GM21786 (cell line): ENCODE data around the gene PRRT1.
"Not testable (repeated sequence)": the region's sequence is repeated elsewhere in the genome, so short reads cannot be mapped to it uniquely, and the experiment has no call there.

ENCODE experiments used
- ATAC-seq: cut with Tn5 transposase; IDR thresholded peaks from one replicate; pipeline ENCODE4 v1.9.1; 2021; ENCODE audit not compliant: unreplicated experiment

PRRT1 gene

DNA sequence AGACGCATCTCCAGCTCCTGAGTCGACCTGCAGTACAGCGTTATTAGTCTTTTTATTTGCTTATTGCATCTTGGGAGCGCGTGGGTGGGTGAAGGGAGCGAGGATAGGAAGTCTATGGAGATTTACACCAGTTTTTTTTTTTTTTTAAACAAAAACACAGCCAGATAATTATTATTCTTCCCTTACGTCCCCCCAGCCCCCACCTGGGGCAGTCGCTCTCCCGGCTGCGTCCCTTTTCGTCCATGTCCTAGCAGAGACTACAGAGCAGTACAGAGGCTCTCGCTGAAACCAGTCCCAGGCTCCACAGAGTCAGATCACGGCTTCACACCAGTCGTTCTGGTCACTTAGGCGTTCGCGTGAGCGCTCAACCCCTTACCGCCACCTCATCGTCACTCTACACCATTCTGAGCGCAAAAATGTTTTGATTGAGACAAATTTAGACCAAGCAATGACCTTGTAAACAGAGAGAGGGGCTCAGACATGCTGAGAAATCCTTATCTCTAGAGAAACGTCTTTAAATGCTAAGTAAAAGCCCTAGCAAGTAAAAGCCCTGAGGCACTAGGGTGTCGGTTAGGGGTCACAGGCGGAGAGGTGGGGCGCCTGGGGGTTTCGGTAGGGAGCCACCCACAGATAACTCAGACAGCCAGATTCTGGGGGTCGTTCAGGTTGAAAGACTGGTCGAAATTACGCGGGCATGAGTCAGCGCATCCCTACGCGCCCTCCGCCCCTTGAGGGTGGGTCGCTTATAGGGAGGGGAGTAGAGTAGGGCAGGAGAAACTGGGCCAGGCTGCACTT lies 1.2 kb upstream of the PRRT1 start:
- no peak for ATAC-seq

DNA sequence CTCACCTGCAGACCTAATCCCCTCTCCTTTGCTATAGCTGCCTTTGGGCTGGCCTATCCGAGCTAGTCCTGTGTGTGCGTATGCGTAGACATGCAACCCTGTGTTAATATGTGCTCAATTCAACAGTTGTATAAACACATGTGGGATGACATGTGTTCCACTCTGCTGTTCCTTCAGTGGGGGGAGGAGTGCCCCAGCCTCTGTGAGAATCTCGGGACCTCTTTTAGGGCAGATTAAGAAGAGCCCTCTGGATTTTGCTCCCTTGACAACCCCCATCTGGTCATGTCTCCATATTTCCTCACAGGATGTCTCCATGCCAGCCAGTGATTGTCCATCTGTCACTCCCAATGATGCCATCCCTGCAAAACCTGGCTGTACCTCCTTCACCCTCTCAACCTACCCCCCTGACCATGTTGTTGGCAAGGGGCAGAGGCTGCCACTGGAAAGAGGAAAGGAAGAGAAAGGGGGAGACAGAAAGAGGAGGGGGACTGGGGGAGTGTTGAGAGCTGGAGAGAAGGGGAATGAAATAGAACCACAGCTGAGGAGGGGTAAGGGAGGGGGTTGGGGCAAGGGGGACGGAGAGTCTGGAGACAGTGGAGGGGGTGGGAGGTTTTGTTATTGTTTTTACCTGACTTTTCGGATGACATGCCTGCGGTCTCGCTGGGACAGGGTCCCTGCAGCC lies 417 bp downstream of the PRRT1 start:
- ATAC-seq = no peak

DNA sequence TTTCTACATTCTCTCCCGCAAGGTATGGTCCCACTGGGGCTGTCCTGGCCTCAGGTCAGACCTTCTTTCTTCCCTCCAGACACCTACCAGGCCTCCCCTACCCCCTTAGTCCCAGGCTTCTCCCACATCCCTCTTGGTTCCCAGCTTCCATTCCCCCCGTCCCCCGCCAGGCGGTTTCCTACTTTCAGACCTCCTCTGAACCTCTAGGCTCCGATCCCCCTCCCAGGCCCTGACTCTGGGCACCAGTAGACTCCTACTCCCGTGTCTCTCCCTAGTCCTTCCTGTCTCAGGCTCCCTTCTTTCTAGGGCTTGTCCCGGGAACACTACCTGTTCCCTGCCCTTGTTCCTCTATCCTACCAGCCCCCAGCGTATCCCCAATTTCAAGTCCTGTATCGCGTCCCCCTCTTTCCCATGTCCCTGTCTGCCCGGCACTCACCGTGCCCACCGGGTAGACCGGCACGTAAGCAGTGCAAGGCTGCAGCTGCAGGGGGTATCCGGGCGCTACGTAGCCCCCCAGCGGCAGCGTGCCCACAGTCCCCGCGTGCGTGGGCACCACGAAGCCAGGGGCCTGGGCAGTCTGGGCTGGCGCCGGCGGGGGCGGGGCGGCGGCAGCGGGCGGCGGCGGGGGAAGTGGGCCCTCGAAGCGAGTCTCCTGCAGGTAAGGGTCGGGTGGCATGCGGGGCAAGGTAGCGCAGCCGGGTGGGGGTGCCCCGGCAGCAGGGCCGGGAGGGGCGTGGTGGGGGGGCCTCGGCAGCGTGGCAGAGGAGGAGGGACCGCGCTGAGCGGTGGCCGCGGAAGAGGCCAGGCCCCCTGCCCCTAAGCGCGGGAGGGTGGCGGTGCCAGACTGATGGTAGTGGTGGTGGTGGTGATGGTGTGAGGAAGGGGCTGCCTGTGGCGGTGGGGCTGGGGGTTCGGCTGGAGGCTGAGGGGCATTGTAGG lies 1.5 kb downstream of the PRRT1 start:
- ATAC-seq = no peak

DNA sequence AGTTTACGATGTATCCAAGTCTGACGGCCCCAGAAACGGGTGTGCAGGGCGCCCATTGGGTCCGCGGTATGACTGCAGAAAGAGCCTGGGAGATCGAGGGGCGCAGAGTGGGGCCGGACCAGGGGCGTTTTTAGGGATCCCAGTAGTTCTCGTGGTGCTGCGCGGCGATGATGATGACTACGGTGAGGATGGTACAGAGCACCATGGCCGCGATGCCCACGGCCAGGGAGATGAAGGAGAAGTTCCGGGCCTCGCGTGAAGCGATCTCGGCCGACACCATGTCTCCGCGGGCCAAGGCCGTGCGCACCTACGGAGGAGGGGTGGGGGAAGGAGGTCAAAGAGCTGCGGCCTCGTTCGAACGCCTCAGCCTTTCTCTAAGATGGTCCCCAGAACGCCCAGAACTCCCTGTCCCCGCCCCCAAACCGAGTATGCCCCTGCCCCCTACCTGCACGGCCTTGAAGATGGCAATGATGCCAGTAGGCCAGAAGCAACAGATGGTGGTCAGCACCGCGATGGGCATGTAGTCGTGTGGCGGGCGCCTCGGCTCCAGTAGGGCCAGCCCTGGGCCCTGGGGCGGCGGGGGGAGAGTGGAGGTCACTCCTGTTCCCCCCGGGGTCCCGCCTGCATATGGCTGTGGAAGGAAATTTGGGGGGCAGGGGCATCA lies 2.5 kb downstream of the PRRT1 start:
- no peak for ATAC-seq

DNA sequence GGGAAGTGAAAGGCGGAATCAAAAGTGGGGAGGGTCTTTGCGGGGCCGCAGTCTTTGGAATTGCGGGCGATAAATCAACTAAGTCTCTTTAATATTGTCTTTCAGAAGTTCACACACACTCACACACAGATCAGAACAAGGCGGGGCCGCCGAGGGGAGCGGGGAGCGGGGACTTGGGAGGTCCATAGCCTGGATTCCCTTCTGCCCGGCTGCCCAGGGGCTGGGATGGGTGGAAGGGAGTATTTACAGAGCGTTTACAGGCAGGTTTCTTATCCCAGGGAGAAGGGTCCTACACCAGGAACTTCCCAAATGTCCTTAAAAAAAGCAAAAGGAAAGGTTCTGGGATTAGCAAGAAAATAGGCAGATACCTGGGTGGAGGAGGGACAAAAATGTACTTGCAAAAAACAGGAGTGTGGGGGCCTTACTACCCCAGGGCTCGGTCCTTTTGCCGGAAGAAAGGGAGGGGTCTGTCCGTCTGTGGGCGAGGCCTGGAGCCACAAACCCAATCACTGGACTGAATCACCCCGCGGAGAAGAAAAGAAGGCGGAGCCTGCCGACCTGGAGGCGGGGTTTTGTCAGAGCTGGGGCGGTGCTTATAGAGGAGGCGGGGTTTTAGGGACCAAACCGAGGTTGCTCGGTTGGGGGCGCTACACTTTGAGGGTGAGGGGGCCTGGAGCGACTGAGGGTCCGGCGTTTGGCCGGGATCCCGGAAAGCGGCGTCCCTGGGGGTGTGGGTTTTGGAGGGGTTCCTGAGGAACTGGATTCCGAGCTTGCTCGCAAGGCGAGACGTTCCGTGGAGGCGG lies 3.2 kb downstream of the PRRT1 start:
- ATAC-seq = no peak

DNA sequence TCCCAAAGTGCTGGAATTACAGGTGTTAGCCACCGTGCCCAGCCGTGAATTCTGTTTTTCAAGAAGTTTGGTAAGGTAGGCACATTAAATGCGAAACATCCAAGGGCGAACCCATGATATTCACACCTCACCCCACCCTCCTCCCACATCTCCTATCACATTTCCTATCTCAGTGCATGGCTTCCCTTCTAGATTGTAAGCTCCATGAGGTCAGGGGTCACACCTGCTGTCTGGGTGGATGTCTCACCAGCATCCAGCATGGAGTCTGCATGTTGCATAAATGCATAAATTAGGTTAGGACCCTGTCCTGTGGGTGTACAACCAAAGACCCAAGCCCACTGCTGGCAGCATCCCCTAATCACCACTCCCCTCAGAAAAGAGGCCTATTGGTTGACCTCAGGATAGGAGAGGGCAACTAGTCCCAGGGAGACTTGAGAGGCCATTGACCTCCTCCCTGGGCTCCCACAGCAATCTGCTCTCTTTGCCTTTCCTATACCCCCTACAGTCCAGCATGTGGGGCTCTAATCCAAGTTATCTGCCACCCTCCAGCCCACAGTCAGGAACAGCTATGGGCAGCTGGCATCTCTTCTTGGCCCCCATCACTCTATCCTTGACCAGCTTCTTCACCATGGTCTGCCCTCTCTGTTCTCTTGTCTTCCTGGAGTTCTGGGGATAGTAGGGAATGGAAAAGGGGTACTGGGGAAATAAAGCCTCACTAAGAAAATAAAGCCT lies 4.2 kb downstream of the PRRT1 start:
- ATAC-seq = no peak

DNA sequence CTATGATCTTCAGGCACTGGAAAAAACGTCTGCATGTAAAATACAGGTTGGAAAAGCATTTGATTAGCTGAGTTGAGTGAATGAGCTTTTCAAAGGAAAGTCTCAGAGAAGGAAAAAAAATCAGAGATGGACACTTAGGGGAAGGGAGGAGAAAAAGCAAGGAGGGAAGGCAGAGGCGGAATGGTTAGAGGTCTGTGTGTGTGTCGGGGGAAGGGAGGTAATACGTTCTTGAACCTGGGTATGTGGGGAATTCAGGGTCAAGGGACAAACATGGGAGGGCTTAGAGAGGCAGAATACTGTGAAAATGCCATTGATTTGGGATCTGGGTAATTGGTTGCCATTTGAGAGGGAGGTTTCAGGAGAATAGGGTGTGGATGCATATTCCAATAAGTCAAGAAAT lies 5.1 kb downstream of the PRRT1 start:
- no peak for ATAC-seq

DNA sequence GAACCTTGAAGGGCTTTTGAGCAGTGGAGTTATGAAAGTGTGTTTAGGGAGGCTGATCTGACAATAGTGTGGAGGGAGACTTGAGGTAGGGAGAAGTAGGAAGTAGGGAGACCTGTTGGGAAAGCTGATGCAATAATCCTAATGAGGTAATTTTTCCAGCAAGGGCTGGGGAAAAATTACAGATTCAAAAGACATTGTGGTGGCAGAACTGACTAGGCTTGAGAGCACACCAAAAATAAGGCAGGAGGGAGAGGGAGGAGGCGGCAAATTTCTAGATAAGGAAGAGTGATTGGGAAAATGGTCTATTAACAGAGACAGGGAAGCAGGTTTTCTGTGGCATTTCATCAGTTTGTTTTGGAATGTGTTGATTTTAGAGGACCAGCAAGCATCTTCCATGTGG lies 5.5 kb downstream of the PRRT1 start:
- ATAC-seq = no peak

DNA sequence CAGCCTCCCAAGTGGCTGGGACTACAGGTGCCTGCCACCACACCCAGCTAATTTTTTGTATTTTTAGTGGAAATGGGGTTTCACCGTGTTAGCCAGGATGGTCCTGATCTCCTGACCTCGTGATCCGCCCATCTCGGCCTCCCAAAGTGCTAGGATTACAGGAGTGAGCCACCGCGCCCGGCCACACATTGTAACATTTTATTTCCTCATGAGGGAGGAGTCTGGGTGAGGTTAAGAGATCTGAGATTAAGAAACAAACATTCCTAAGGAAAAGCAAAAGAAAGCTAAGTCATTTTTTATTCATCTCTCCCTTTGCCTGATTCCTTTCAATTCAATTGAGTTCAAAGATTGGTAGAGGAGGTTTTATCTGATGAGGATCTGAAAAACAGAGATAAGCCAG lies 7.5 kb downstream of the PRRT1 start:
- ATAC-seq = not testable (repeated sequence)

DNA sequence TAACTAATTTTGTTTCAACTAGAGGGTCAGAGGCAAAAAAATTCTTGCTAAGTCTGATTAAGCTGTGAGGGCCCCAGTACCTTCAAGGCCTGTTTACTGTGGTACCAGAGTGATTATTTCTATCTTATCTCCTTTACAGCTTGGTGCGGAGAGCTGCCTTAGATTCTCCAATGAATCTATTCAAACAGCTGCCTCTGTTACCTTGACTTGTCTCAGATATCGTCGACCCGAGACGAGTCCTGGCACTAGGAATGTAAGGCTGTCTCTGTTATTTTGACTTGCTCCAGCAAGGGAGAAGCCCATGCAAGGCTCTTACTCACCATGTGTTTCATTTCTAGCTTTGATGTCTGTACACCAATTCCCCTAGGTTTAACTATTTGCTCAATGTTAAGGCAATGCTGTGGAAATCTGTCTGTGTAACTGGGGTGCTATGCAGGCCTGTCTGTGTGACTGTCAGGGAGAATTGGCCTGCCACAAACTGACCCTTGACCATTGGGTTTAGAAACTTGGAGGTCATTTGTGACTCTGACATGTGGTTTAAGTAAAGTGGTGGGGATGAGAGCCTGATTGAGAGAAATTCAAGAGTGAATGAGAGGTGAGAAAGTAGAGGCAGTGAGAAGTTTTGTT lies 11.2 kb downstream of the PRRT1 start:
- ATAC-seq = no peak

DNA sequence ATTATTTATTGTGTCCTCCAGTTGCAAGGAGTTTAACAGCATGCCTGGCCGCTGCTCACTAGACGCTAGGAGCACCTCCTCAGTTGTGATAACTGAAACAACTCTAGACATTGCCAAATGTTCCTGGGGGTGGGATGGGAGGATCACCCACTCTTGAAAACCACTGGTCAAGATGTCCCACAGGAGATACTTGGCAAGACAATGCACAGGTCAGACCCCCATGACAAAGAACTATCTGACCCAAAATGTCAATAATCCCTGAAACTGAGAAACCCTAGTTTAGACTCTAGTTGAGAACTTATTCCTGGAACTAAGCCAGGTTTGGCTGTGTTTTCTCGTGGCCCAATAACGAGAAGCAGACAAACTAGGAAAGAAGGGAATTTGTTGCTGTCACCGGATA lies 12.1 kb downstream of the PRRT1 start:
- ATAC-seq = no peak

DNA sequence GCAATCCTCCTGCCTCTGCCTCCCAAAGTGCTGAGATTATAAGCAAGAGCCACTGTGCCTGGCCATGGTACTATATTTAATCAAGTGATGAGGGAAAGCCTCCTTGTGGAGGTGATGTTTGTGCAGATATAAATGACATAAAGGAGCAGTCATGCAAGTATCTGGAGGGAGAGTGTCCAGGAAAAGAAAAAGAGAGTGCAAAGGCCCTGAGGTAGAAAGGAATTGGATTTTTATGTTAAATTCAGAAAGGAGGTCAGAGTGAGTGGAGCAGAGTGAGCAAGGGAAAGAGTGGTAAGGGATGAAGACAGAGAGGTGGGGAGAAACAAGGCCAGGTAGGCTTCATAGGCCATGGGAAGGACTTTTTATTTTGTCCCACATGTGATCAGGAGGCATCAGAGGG lies 14.3 kb downstream of the PRRT1 start:
- ATAC-seq = no peak

DNA sequence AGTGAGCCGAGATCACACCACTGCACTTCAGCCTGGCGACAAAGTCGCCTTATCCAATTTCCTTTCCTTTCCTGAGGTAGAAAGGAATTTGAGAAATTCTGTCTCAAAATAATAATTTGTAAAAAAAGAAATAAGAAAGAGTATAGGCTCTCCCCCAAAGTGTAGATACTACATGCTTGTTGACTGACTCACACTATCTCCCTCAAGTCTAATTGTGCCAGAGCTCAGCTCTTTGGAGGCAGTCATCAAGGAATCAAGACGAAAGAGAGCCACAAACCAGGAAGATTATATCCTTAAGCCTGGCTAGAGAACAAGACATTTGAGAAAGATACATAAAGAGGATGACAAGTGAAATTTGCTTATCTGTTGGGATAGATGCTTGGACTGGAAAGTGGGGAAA lies 18.0 kb downstream of the PRRT1 start:
- ATAC-seq = no peak

DNA sequence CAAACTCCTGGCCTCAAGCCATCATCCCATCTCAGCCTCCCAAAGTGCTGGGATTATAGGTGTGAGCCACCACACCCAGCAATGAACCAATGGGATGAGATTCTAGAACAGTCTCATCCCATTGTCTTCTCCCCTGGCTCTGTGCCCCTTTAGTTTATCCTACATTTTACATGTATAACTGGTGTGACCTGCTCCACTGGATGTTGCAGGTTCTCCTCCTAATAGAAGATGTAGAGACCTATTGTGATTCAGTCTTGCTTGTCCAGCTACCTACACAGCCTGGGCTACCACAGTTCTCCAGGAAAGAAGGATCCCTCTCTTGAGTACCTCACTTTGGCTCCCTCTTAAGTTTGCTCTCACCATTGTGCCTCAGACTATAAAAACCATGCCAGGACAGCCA lies 19.6 kb downstream of the PRRT1 start:
- ATAC-seq = no peak

DNA sequence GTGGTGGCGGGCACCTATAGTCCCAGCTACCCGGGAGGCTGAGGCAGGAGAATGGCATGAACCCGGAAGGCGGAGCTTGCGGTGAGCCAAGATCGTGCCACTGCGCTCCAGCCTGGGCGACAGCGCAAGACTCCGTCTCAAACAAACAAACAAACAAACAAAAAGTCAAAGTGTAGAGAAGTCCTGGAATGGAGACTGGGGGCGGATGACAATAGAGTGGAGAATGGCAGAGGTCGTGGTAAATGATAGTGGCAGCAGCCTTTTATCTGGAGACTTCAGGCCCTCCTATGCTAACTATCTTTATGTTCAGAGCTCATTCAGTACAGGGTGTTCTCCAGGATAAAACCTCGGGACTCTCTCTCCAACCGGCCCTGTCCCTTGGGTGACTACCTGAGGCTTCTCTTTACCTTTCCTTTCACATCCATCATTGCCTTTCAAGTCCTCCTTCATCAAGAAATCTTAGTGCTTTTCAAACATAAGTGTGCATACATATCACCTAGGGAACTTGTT lies 20.2 kb downstream of the PRRT1 start:
- ATAC-seq = no peak

DNA sequence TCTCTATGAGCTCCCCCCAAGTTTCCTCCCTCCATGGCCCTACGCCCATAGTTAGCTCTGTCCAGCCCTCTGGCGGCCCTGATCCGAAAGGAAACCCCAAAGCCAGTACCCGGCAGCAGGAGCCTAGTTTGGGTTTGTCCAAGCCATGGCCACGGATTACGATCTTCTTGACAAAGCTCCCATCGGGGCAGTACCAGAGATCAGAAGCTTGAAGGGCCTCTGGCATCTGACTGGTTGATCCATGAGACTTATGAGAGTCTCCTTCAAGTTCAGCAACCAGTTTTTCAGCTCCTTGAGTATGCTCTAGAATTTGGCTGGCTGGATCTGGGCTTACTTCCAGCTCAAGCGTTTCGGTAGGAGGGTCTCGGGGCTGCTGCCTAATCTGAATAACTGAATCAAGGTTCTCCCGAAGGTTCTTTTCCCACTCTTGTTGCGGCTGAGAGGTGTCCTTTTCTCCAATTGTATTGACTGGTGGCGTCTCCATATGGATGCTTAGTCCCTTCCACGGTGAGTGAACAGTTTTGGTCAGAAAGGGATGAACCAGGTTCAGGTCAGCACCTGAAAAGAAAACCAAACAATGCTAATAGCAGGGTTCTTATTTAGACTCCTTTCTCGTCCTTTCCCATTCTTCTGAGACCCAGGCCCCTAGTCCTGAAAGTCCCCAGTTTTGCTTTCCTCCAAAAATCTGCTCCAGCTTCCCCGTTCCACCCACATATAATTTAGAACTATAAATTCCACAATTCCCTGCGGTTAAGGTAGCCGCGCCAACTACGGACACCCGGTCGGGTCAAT lies 22.2 kb downstream of the PRRT1 start:
- no peak for ATAC-seq

DNA sequence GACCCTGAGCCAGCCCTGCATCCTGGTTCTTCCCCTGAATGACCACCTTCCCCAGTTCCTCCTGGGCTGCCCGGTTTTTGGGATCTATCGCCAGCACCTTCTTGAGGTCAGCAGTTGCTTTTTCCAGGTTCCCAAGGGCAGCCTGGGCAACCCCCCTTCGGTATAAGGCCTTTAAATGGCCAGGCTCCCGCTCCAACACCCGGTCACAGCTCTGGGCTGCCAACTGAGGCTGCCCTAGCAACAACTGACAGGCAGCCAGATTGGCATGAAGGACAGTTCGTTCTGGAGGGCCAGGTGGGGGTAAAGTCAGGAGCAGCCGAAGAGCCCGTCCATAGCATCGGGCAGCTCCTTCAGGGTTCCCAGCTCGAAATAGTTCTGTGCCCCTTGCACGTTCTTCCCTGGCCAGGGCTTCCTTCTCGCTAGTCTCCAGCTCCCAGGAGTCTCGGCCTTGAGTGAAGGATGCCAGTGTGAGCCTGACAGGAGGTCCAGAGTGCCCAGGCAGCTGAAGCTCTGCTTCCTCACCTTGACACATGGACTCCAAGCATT lies 22.9 kb downstream of the PRRT1 start:
- no peak for ATAC-seq
